Stimulated activated CD8-positive, alpha-beta memory T cell treated with anti-CD3 and anti-CD28 coated beads, Interleukin-4, amount 100 ng/mL, for 4 hours (primary cell): ENCODE results near the gene POSTN.

Experiments used
- DNase-seq, 2 donors: peaks; one replicate each; pipeline ENCODE4 v3.0.0-alpha.2; 2020; ENCODE audit warnings: low read depth in 2 of 2, low spot score in 1 of 2

The POSTN gene

GRCh38 chr13:37515226-37515625, 83.3 kb downstream of the POSTN start:
- DNase-seq: no peak
